Neural progenitor cell (in vitro differentiated cells): ENCODE measurements around the gene TSGA10. TPM values are rescaled to one million over a fixed set of nuclear protein-coding genes. Genes with fewer than 3 reads are reported as not detected.
"Not testable (repeated sequence)": the region's sequence is repeated elsewhere in the genome, so short reads cannot be mapped to it uniquely, and the experiment has no call there.

Experiments used
- DNase-seq: peaks from one replicate; pipeline ENCODE4 v3.0.0-alpha.2; 2016; ENCODE audit warnings: low spot score
- H2AFZ ChIP-seq: fragments of 200-600 bp; sonication (generic); replicated peaks from 2 replicates; pipeline ENCODE4 v1.6.1; 2016; ENCODE audit warnings: antibody characterized with exemption
- H3F3A ChIP-seq: fragments of 200-600 bp; sonication (generic); 2 replicates; pipeline ENCODE4 v1.6.1; 2016; ENCODE audit warnings: antibody characterized with exemption, low read depth
- H3K27ac ChIP-seq: fragments of 200-600 bp; sonication (generic); 2 replicates; pipeline ENCODE4 v1.5.1; 2016; ENCODE audit warnings: mild to moderate bottlenecking
- H3K27me3 ChIP-seq: fragments of 200-600 bp; sonication (generic); 2 replicates; pipeline ENCODE4 v1.6.1; 2016; ENCODE audit warnings: mild to moderate bottlenecking, moderate library complexity
- H3K36me3 ChIP-seq: fragments of 200-600 bp; sonication (generic); 2 replicates; pipeline ENCODE4 v1.5.1; 2016
- H3K4me1 ChIP-seq: fragments of 200-600 bp; sonication (generic); 2 replicates; pipeline ENCODE4 v1.6.1; 2016; ENCODE audit warnings: mixed run types
- H3K4me2 ChIP-seq: fragments of 200-600 bp; sonication (generic); 2 replicates; pipeline ENCODE4 v1.6.1; 2016
- H3K4me3 ChIP-seq: fragments of 200-600 bp; sonication (generic); 2 replicates; pipeline ENCODE4 v1.5.1; 2016
- H3K79me2 ChIP-seq: fragments of 200-600 bp; sonication (generic); 2 replicates; pipeline ENCODE4 v1.6.1; 2016; ENCODE audit warnings: low read depth
- H3K9ac ChIP-seq: fragments of 200-600 bp; sonication (generic); 2 replicates; pipeline ENCODE4 v1.6.1; 2016
- H3K9me3 ChIP-seq: fragments of 200-600 bp; sonication (generic); 2 replicates; pipeline ENCODE4 v1.5.1; 2016; ENCODE audit warnings: low read depth
- H4K20me1 ChIP-seq: fragments of 200-600 bp; sonication (generic); 2 replicates; pipeline ENCODE4 v1.6.1; 2016; ENCODE audit warnings: low read depth
- H3K27ac Mint-ChIP-seq: 3 replicates; pipeline ENCODE4 v1.8.0; 2021; ENCODE audit warnings: mixed read lengths
- H3K27me3 Mint-ChIP-seq: 2 replicates; pipeline ENCODE4 v1.8.0; 2022; ENCODE audit warnings: low read depth, mild to moderate bottlenecking, inconsistent platforms, moderate library complexity, mixed read lengths; ENCODE audit not compliant: insufficient read depth
- H3K36me3 Mint-ChIP-seq: 3 replicates; pipeline ENCODE4 v1.8.0; 2021; ENCODE audit warnings: mixed read lengths
- H3K4me1 Mint-ChIP-seq: 3 replicates; pipeline ENCODE4 v1.8.0; 2021; ENCODE audit warnings: mixed read lengths
- H3K4me3 Mint-ChIP-seq: 3 replicates; pipeline ENCODE4 v1.8.0; 2021; ENCODE audit warnings: mild to moderate bottlenecking, moderate library complexity, mixed read lengths
- H3K9me3 Mint-ChIP-seq: 3 replicates; pipeline ENCODE4 v1.8.0; 2020; ENCODE audit warnings: mixed read lengths
- CTCF ChIP-seq: fragments of 200-600 bp; sonication (generic); IDR thresholded peaks from 2 replicates; pipeline ENCODE4 v1.5.1; 2017; ENCODE audit warnings: antibody characterized with exemption, mild to moderate bottlenecking
- EZH2 ChIP-seq: fragments of 200-600 bp; sonication (generic); IDR thresholded peaks from 2 replicates; pipeline ENCODE4 v1.6.1; 2017; ENCODE audit warnings: antibody characterized with exemption, mild to moderate bottlenecking, moderate library complexity
- EZH2phosphoT487 ChIP-seq: fragments of 200-600 bp; sonication (generic); IDR thresholded peaks from 2 replicates; pipeline ENCODE4 v1.6.1; 2017; ENCODE audit warnings: antibody characterized with exemption
- total RNA-seq: library from RNA; depleted of rRNA; stranded (reverse); fragments of >200 nt; gene quantifications from 2 replicates; pipeline ENCODE4 v1.2.3, GENCODE V29; 2015; ENCODE audit warnings: low replicate concordance

TSGA10 gene
- total RNA-seq, 1 donor from 2014 or later, result 5.8 TPM

- Histone ChIP-seq H3K36me3 (peaks cover 11% of the 10 kb centered on the region), H3K27ac (no peak overlapping the region), H3K79me2 (peaks cover 10% of the 10 kb centered on the region), H2AFZ (no peak overlapping the region), H3K4me2 (no peak overlapping the region), H3K9me3 (no peaks in the 10 kb centered on the region), H4K20me1 (no peaks in the 10 kb centered on the region), H3K27me3 (no peaks in the 10 kb centered on the region), H3K9ac (no peak overlapping the region), H3K4me3 (no peak overlapping the region), H3K4me1 (no peaks in the 10 kb centered on the region), H3F3A (no peaks in the 10 kb centered on the region)
- H3K4me1 Mint-ChIP-seq, result no peaks in the 10 kb centered on the region
- H3K36me3 Mint-ChIP-seq, result peaks cover 16% of the 10 kb centered on the region
- no peak for DNase-seq
- H3K9me3 Mint-ChIP-seq, result no peaks in the 10 kb centered on the region
- peaks cover 2% of the 10 kb centered on the region for H3K27me3 Mint-ChIP-seq
- no peak for TF ChIP-seq EZH2phosphoT487
- no peak overlapping the region for H3K4me3 Mint-ChIP-seq
- H3K27ac Mint-ChIP-seq, result no peak overlapping the region
Observed at GRCh38 chr2:99198103-99198841, 43.5 kb upstream of the TSGA10 start.

DNA sequence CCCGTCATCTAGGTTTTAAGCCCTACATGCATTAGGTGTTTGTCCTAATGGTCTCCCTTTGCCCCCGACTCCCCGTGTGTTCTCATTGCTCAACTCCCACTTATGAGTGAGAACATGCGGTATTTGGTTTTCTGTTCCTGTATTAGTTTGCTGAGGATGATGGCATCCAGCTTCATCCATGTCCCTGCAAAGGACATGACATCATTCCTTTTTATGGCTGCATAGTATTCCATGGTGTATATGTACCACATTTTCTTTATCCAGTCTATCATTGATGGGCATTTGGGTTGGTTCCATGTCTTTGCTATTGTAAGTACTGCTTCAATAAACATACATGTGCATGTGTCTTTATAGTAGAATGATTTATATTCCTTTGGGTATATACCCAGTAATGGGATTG is 37.6 kb upstream of the TSGA10 start:
- not testable (repeated sequence) for H3K4me2 ChIP-seq, H3F3A ChIP-seq, DNase-seq, H3K9me3 Mint-ChIP-seq, H3K9me3 ChIP-seq, H3K27ac ChIP-seq, H3K27me3 Mint-ChIP-seq, H4K20me1 ChIP-seq, H2AFZ ChIP-seq, H3K4me1 Mint-ChIP-seq, H3K9ac ChIP-seq, H3K4me3 Mint-ChIP-seq, H3K27me3 ChIP-seq, H3K4me3 ChIP-seq, H3K4me1 ChIP-seq, H3K27ac Mint-ChIP-seq
- Histone ChIP-seq H3K36me3 (peaks cover 19% of the 10 kb centered on the region), H3K79me2 (peaks cover 43% of the 10 kb centered on the region)
- H3K36me3 Mint-ChIP-seq, result peaks cover 34% of the 10 kb centered on the region

- no peak overlapping the region for H2AFZ ChIP-seq
- no peaks in the 10 kb centered on the region for H3K4me1 ChIP-seq
- Mint-ChIP-seq H3K4me3 (no peak overlapping the region), H3K36me3 (peaks cover 28% of the 10 kb centered on the region), H3K27me3 (no peaks in the 10 kb centered on the region), H3K27ac (no peak overlapping the region), H3K9me3 (no peaks in the 10 kb centered on the region), H3K4me1 (no peaks in the 10 kb centered on the region)
- H3K27ac ChIP-seq, result no peak overlapping the region
- H3F3A ChIP-seq, result no peaks in the 10 kb centered on the region
- peaks cover 61% of the 10 kb centered on the region for H3K79me2 ChIP-seq
- peak; percentile 24 for TF ChIP-seq CTCF
- no peak for TF ChIP-seq EZH2phosphoT487
- H3K36me3 ChIP-seq, result peaks cover 18% of the 10 kb centered on the region
- H3K27me3 ChIP-seq, result no peaks in the 10 kb centered on the region
- no peak for DNase-seq
- no peak overlapping the region for H3K9ac ChIP-seq
- H3K4me2 ChIP-seq, result no peak overlapping the region
- H3K4me3 ChIP-seq, result no peak overlapping the region
- peaks cover 10% of the 10 kb centered on the region for H4K20me1 ChIP-seq
- H3K9me3 ChIP-seq, result no peaks in the 10 kb centered on the region
Observed at GRCh38 chr2:99190548-99190947, 35.8 kb upstream of the TSGA10 start.

DNA sequence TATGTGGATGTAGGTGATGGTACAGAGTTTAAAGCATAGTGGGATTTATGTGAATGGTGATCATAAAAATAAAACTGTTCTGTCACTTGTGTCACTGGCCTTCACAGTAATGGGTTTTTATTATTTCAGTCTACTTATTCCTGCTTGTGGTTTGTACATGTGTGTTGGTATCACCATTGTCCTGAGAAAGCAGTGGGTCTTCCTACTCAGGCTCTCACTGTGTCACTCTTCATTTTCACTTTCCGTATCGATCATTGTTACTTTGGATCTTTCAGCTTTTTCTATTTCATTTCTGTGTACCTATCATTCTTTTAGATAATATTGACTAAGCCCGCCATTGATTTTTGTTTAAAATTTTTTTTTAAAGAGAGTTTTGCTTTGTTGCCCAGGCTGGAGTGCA is 33.6 kb upstream of the TSGA10 start:
- H3K27ac Mint-ChIP-seq, result no peak overlapping the region
- Histone ChIP-seq H3K27ac (no peak overlapping the region), H3K27me3 (no peaks in the 10 kb centered on the region), H3F3A (no peaks in the 10 kb centered on the region), H2AFZ (no peak overlapping the region), H3K4me3 (no peak overlapping the region), H3K79me2 (peaks cover 74% of the 10 kb centered on the region), H3K4me1 (no peaks in the 10 kb centered on the region), H3K9ac (no peak overlapping the region), H4K20me1 (peaks cover 10% of the 10 kb centered on the region), H3K36me3 (peaks cover 9% of the 10 kb centered on the region), H3K4me2 (no peak overlapping the region), H3K9me3 (no peaks in the 10 kb centered on the region)
- no peaks in the 10 kb centered on the region for H3K9me3 Mint-ChIP-seq
- no peak overlapping the region for H3K4me3 Mint-ChIP-seq
- no peak for DNase-seq
- no peaks in the 10 kb centered on the region for H3K27me3 Mint-ChIP-seq
- TF ChIP-seq CTCF, result no peak
- no peak for TF ChIP-seq EZH2
- no peak for TF ChIP-seq EZH2phosphoT487
- peaks cover 25% of the 10 kb centered on the region for H3K36me3 Mint-ChIP-seq
- H3K4me1 Mint-ChIP-seq, result peaks cover 3% of the 10 kb centered on the region
